ENCODE results near the gene MIPEP. TPM values are rescaled to one million over a fixed set of nuclear protein-coding genes. Genes with fewer than 3 reads are reported as not detected.

Gene MIPEP

DNA sequence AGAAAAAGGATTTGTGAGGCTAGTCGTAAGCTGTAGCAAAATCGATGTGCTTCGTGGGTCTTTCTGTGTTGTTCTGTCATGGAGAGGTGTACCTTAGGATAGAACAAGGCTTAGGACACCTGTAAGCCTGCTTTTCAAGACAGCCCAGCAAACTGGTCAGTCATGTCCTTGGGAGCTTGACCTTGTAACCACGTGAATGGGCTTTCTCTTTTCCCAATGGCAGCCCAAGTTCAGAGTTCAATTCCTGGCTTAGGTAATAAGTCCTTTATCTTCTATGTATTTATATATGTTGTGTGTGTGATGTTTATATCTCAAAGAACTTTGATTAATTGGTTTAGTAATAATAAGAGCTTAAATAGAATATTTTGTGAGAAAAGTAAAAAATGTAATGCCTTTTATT, 206.1 kb downstream of the MIPEP start:
- Histone ChIP-seq H3K18ac (ENCODE audit: low read length) (no peak overlapping the region), H3K4me3 (ENCODE audit: low read length) (no peak overlapping the region), H3K27me3 (ENCODE audit: insufficient read depth, low read length, poor library complexity) (no peaks in the 10 kb centered on the region), H3K79me2 (ENCODE audit: control insufficient read depth, insufficient read depth, low read length) (no peaks in the 10 kb centered on the region), H2AK5ac (ENCODE audit: low read length) (no peak overlapping the region), H2BK15ac (replicated peaks; ENCODE audit: low read depth) (no peak overlapping the region), H3K23ac (ENCODE audit: low read length) (no peak overlapping the region), H3K56ac (ENCODE audit: low read length) (no peak overlapping the region), H3K4me2 (ENCODE audit: low read length) (no peak overlapping the region), H3K9ac (ENCODE audit: low read length) (no peak overlapping the region), H3K4ac (ENCODE audit: low read depth, low read length) (no peak overlapping the region), H3K27ac (ENCODE audit: low read depth, low read length) (no peak overlapping the region), H4K5ac (ENCODE audit: low read length) (no peak overlapping the region), H3K79me1 (ENCODE audit: low read length) (no peaks in the 10 kb centered on the region), H2BK120ac (ENCODE audit: low read depth, low read length) (no peak overlapping the region), H3K4me1 (ENCODE audit: control insufficient read depth, low read depth, low read length) (no peaks in the 10 kb centered on the region), H3K36me3 (ENCODE audit: control insufficient read depth, insufficient read depth, low read length) (no peaks in the 10 kb centered on the region), H2BK5ac (ENCODE audit: low read length) (no peak overlapping the region), H4K8ac (ENCODE audit: low read depth, low read length) (no peak overlapping the region)
- no peak for DNase-seq
- WGBS (ENCODE audit: extremely low coverage, insufficient coverage, low lambda C conversion rate) = no CpG with 5 or more reads among the region's 4 CpGs

DNA sequence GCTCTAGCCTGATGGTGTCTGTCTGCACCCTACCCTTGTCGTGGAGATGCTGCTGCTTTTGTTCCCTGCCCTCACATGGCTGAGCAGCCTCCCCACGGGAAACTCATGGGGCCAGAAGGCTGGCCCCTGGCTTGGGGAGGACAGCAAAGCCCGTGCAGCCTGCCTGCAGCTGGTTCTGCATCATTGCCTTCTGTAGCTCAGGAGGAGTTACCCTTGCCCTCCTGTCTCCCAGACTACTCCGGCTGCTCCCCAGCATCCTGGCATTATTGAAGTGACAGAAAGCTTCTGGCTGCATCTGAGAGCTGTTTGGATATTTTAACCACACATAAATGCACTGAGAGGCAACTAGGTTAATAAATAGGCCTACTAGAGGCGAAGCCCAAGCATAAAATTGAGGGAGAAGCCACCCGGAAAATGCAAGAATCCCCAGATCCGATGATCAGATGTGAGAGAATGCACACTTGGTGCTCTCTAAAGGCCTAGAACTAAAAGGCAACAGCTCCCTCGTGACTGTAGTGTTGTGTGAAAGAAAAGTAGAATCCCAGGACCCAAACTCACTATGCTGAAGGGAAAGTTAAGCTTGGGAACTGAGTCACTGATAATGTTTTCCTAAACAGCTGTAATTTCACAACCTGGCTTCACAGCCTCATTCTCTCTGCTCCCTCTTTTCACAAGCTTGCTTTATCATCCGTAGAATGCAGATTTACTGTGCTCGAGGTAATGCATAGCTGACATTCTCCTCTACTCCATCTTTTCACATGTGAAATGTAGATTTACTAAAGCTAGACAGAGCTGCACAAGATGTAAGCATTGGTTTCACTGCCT, 208.1 kb downstream of the MIPEP start:
- no peak overlapping the region for H2AK5ac ChIP-seq (ENCODE audit: low read length)
- no peak overlapping the region for H2BK5ac ChIP-seq (ENCODE audit: low read length)
- H3K9ac ChIP-seq (ENCODE audit: low read length) = no peak overlapping the region
- H3K36me3 ChIP-seq (ENCODE audit: control insufficient read depth, insufficient read depth, low read length) = no peaks in the 10 kb centered on the region
- H4K5ac ChIP-seq (ENCODE audit: low read length) = no peak overlapping the region
- no peaks in the 10 kb centered on the region for H3K79me1 ChIP-seq (ENCODE audit: low read length)
- H3K4me3 ChIP-seq (ENCODE audit: low read length) = no peak overlapping the region
- no peak overlapping the region for H3K27ac ChIP-seq (ENCODE audit: low read depth, low read length)
- no peak overlapping the region for H2BK120ac ChIP-seq (ENCODE audit: low read depth, low read length)
- no peak overlapping the region for H3K56ac ChIP-seq (ENCODE audit: low read length)
- peak; percentile 42 for DNase-seq
- H3K23ac ChIP-seq (ENCODE audit: low read length) = no peak overlapping the region
- H3K79me2 ChIP-seq (ENCODE audit: control insufficient read depth, insufficient read depth, low read length) = no peaks in the 10 kb centered on the region
- no peak overlapping the region for H3K4ac ChIP-seq (ENCODE audit: low read depth, low read length)
- H3K4me2 ChIP-seq (ENCODE audit: low read length) = no peak overlapping the region
- no peaks in the 10 kb centered on the region for H3K4me1 ChIP-seq (ENCODE audit: control insufficient read depth, low read depth, low read length)
- H4K8ac ChIP-seq (ENCODE audit: low read depth, low read length) = no peak overlapping the region
- no peak overlapping the region for H3K18ac ChIP-seq (ENCODE audit: low read length)
- no CpG with 5 or more reads among the region's 10 CpGs for WGBS (ENCODE audit: extremely low coverage, insufficient coverage, low lambda C conversion rate)
- H3K27me3 ChIP-seq (ENCODE audit: insufficient read depth, low read length, poor library complexity) = no peaks in the 10 kb centered on the region
- H2BK15ac ChIP-seq (replicated peaks; ENCODE audit: low read depth) = no peak overlapping the region

Small RNAs within 50 kb of the gene (small RNA-seq; reads per million reads assigned to genes)
- not detected for gene MTCO3P2 (ENCODE audit: insufficient read depth)
